ENCODE measurements around the gene AGPAT2.

Gene AGPAT2

GRCh38 chr9:136697821-136698526 is 10.7 kb upstream of the AGPAT2 start (continued):
- TF ChIP-seq, protein P1, sequence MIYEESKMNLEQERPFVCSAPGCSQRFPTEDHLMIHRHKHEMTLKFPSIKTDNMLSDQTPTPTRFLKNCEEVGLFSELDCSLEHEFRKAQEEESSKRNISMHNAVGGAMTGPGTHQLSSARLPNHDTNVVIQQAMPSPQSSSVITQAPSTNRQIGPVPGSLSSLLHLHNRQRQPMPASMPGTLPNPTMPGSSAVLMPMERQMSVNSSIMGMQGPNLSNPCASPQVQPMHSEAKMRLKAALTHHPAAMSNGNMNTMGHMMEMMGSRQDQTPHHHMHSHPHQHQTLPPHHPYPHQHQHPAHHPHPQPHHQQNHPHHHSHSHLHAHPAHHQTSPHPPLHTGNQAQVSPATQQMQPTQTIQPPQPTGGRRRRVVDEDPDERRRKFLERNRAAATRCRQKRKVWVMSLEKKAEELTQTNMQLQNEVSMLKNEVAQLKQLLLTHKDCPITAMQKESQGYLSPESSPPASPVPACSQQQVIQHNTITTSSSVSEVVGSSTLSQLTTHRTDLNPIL (CRISPR knock-in tag; IDR thresholded peaks at IDR 0.05; ENCODE audit: low read depth) = no peak

- no peak for TF ChIP-seq ZNF565 (CRISPR knock-in tag; conservative IDR thresholded peaks at IDR 0.05; ENCODE audit: low read depth)
- no peak for TF ChIP-seq ZC3H10 (CRISPR knock-in tag; IDR thresholded peaks at IDR 0.05)
- TF ChIP-seq CSDC2 (CRISPR knock-in tag; IDR thresholded peaks at IDR 0.05) = no peak
- no peak for TF ChIP-seq RARB (CRISPR knock-in tag; IDR thresholded peaks at IDR 0.05)
- TF ChIP-seq PPARA (CRISPR knock-in tag; IDR thresholded peaks at IDR 0.05; ENCODE audit: borderline replicate concordance) = no peak
- no peak for TF ChIP-seq TCF4 (CRISPR knock-in tag; IDR thresholded peaks at IDR 0.05; ENCODE audit: borderline replicate concordance)
- no peak for TF ChIP-seq ZFP30 (CRISPR knock-in tag; IDR thresholded peaks at IDR 0.05)
- no peak for TF ChIP-seq ARNTL (CRISPR knock-in tag; IDR thresholded peaks at IDR 0.05; ENCODE audit: borderline replicate concordance, low read depth)
- TF ChIP-seq ESRRG (CRISPR knock-in tag; IDR thresholded peaks at IDR 0.05) = no peak
- no peak for TF ChIP-seq TOX (CRISPR knock-in tag; IDR thresholded peaks at IDR 0.05; ENCODE audit: borderline replicate concordance)
- TF ChIP-seq POU6F1 (CRISPR knock-in tag; IDR thresholded peaks at IDR 0.05; ENCODE audit: borderline replicate concordance, low read depth) = no peak
- TF ChIP-seq, protein P2, sequence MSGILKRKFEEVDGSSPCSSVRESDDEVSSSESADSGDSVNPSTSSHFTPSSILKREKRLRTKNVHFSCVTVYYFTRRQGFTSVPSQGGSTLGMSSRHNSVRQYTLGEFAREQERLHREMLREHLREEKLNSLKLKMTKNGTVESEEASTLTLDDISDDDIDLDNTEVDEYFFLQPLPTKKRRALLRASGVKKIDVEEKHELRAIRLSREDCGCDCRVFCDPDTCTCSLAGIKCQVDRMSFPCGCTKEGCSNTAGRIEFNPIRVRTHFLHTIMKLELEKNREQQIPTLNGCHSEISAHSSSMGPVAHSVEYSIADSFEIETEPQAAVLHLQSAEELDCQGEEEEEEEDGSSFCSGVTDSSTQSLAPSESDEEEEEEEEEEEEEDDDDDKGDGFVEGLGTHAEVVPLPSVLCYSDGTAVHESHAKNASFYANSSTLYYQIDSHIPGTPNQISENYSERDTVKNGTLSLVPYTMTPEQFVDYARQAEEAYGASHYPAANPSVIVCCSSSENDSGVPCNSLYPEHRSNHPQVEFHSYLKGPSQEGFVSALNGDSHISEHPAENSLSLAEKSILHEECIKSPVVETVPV (CRISPR knock-in tag; IDR thresholded peaks at IDR 0.05) = no peak
- TF ChIP-seq ZNF70 (CRISPR knock-in tag; IDR thresholded peaks at IDR 0.05) = no peak
- ATAC-seq = no peak
Measured at GRCh38 chr9:136697146-136697820, 10.0 kb upstream of the AGPAT2 start.

DNA sequence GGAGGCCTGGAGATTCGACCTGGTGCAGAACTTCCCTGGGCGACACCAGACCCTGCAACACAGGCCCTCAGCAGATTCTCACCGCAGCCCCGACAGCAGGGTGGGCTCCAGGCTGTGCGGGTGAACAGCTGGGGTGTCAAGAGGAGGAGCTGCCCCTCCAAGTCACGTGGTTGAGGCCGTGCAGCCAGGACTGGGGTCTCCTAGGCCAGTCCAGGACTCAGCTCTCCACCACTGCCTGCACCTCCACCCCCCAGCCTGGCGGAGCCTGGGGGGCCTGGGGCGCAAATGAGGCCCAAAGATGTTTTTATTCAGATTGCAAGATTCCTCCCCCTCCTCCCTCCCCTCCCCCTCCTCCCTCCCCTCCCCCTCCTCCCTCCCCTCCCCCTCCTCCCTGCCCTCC is 9.2 kb upstream of the AGPAT2 start:
- TF ChIP-seq BACH2 (CRISPR knock-in tag; IDR thresholded peaks at IDR 0.05; ENCODE audit: borderline replicate concordance) (no peak), TOX (CRISPR knock-in tag; IDR thresholded peaks at IDR 0.05; ENCODE audit: borderline replicate concordance) (no peak), GLIS3 (CRISPR knock-in tag; IDR thresholded peaks at IDR 0.05) (no peak), ARNTL (CRISPR knock-in tag; IDR thresholded peaks at IDR 0.05; ENCODE audit: borderline replicate concordance, low read depth) (no peak), ZNF70 (CRISPR knock-in tag; IDR thresholded peaks at IDR 0.05) (no peak)
- ATAC-seq = 0 out of 3 replicates have a peak, but pooled peaks have one; percentile 4

DNA sequence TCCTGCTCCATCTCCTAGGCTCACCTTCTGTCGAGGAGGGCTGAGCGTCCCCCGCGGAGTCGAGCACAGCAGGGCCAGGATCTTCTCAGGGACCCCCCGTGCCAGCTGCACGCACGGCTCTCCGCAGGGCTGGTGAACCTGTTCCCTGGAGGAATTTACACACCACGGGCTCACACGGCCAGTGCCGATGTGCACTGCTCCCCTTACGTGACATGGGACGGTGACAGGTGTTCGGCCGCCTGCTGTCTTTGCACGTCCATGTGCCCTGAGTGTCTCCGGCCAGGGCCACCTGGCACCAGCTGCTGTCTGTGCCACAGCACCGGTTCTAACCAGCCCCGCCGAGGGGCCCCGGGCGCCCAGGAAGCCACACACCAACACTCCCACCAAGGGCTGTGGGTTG is 8.7 kb upstream of the AGPAT2 start:
- ATAC-seq = no peak
- TF ChIP-seq ZFP3 (CRISPR knock-in tag; IDR thresholded peaks at IDR 0.05) (no peak), ISL1 (CRISPR knock-in tag; IDR thresholded peaks at IDR 0.05) (no peak), RARB (CRISPR knock-in tag; IDR thresholded peaks at IDR 0.05) (no peak), GLIS3 (CRISPR knock-in tag; IDR thresholded peaks at IDR 0.05) (no peak)

GRCh38 chr9:136695435-136695895 is 8.2 kb upstream of the AGPAT2 start:
- ATAC-seq = peak; percentile 15; the same call in 2 of the 3 replicates
- TF ChIP-seq CSDC2 (CRISPR knock-in tag; IDR thresholded peaks at IDR 0.05) = no peak
- no peak for TF ChIP-seq TCF4 (CRISPR knock-in tag; IDR thresholded peaks at IDR 0.05; ENCODE audit: borderline replicate concordance)
- TF ChIP-seq, protein P3, sequence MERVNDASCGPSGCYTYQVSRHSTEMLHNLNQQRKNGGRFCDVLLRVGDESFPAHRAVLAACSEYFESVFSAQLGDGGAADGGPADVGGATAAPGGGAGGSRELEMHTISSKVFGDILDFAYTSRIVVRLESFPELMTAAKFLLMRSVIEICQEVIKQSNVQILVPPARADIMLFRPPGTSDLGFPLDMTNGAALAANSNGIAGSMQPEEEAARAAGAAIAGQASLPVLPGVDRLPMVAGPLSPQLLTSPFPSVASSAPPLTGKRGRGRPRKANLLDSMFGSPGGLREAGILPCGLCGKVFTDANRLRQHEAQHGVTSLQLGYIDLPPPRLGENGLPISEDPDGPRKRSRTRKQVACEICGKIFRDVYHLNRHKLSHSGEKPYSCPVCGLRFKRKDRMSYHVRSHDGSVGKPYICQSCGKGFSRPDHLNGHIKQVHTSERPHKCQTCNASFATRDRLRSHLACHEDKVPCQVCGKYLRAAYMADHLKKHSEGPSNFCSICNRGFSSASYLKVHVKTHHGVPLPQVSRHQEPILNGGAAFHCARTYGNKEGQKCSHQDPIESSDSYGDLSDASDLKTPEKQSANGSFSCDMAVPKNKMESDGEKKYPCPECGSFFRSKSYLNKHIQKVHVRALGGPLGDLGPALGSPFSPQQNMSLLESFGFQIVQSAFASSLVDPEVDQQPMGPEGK (CRISPR knock-in tag; IDR thresholded peaks at IDR 0.05; ENCODE audit: borderline replicate concordance) = no peak
- TF ChIP-seq, protein P1 (CRISPR knock-in tag; IDR thresholded peaks at IDR 0.05; ENCODE audit: low read depth) = no peak
- no peak for TF ChIP-seq TOX (CRISPR knock-in tag; IDR thresholded peaks at IDR 0.05; ENCODE audit: borderline replicate concordance)
- no peak for TF ChIP-seq RARB (CRISPR knock-in tag; IDR thresholded peaks at IDR 0.05)
- no peak for TF ChIP-seq GLIS3 (CRISPR knock-in tag; IDR thresholded peaks at IDR 0.05)
- TF ChIP-seq ZNF8 (CRISPR knock-in tag; IDR thresholded peaks at IDR 0.05) = no peak
- TF ChIP-seq ZNF70 (CRISPR knock-in tag; IDR thresholded peaks at IDR 0.05) = no peak
- TF ChIP-seq TSHZ2 (CRISPR knock-in tag; IDR thresholded peaks at IDR 0.05) = no peak
- no peak for TF ChIP-seq BACH2 (CRISPR knock-in tag; IDR thresholded peaks at IDR 0.05; ENCODE audit: borderline replicate concordance)
- TF ChIP-seq ZC3H10 (CRISPR knock-in tag; IDR thresholded peaks at IDR 0.05) = no peak
- no peak for TF ChIP-seq ZNF565 (CRISPR knock-in tag; conservative IDR thresholded peaks at IDR 0.05; ENCODE audit: low read depth)
- TF ChIP-seq PPARA (CRISPR knock-in tag; IDR thresholded peaks at IDR 0.05; ENCODE audit: borderline replicate concordance) = no peak

Data from SK-N-SH treated with all-trans-retinoic acid at 6 μM for 48 hours (cell line).